Erythroblast (primary cell): ENCODE results near the gene HELZ.

Source experiments
- DNase-seq, 2 experiments: peaks; one replicate each; lab custom pipeline; 2025; lab: John Stamatoyannopoulos, UW
- GATA1 ChIP-seq: IDR thresholded peaks from 2 replicates; pipeline ENCODE4 v1.6.1; 2011; ENCODE audit warnings: low read depth, mild to moderate bottlenecking, control low read depth, low read length, moderate library complexity
- POLR2A ChIP-seq: IDR thresholded peaks from 2 replicates; pipeline ENCODE4 v1.6.1; 2011; ENCODE audit warnings: mild to moderate bottlenecking, low read length

The HELZ gene

DNA sequence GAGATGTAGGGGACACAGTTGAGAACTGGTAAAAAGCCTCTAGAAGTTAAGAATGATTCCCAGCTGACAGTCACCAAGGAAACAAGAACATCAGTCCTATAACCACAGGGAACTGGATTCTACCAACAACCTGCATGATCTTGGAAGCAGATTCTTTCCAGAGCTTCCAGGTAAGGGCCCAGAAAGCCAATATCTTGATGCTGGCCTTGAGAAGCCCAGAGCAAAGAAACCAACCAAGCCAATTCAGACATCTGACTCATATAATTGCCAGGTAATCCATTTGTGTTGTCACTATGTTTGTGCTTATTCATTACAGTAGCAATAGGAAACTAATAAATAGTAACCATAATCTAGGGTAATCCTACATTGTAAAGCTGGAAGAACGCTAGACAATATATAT is 119.1 kb downstream of the HELZ start:
- peak in 1 of 2 experiments; percentile 18 for DNase-seq
- no peak for TF ChIP-seq GATA1
- no peak for TF ChIP-seq POLR2A

DNA sequence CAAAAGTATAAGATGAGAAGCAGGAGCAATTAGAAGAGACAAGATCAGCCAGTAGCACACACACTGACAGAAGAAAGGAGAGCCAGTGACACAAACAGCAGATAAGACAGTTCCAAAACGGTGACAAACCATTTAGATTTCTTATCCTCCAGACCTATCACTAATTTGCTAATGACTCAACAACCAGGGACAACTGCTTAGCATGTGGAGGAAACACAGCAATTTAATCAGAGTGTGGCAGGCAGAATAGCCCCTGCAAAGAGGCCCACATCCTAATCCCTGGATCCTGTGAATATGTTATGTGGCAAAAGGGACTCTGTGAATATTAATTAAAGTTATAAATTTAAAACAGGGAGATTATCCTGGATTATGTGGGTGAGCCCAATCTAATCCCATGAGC is 119.6 kb downstream of the HELZ start:
- DNase-seq = peak; percentile 71 to 87
- TF ChIP-seq POLR2A (no peak), GATA1 (no peak)

DNA sequence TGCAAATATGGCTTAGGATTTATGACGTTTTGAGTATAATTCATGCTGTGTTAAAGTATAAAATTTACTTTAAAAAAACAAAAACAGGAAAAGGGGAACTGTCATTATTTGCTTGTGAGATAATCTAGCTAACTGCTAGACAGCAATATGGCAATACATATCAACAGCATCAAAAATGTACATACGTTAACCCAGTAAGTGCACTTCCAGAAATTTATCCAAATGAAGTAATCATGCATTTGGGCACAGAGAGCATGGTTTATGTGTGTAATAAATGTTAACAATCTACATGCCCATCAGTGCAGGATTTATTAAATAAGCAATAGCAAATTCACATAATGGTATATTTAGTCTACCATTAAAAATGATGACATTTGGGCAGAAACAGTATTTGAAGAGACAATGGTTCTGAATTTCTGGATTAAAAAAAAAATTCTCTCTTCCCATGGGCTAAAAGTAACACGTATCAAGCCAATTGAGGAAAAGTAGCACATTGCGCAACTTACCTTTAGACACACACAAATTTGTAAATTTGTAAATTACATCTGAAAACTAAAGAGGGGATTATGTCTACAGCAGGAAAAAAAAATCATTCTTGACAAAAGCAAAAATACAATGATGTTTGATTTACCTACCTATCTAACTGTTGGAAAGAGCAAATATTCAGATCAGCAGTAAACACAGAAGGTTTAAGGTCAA is 120.4 kb downstream of the HELZ start:
- TF ChIP-seq GATA1 (no peak), POLR2A (no peak)
- DNase-seq = no peak

DNA sequence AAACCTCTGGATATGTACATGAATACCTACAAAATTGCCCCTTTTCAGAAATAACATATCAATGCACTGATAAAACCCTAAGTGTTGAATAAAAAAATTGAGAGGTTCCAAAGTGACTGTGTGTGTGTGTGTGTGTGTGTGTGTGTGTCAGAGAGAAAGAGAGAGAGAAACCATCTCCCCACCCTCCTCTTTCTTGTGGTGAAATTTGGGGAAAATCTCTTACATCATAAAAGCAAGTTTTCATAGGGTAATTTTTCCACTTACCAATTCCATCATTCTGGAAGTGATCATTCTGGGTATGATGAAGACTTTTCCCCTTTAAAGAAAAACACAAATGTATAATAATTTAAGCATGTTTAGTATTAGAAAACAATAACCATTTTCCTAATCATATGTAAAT is 121.3 kb downstream of the HELZ start:
- DNase-seq = peak in 1 of 2 experiments; percentile 20
- TF ChIP-seq POLR2A (no peak), GATA1 (no peak)

DNA sequence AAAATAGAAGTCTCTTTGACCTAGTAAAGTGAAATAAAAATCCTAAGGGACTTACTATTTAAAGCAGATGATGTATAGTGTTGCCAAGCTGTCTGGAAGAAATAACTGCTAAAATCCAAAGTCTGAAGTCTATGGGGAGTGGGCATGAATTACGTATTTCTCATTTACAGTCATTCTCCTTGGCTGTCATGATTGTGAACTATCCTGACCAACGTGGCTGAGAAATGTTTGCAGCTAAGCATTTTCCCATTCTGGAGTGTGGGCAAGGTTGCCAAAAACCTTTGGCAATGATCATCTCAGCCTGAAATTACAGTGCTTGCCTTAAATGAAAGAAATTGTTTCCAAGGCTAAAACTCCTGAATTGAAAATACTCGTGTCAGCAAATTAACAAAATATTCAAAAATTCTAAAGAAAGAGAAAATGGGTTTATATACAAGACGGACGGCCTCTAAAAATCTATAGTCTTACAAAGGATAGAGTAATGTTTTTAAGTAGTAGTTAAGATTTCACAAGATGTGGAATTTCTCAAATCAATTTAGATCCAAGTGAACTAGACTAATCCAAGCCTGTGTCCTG is 123.6 kb downstream of the HELZ start:
- TF ChIP-seq GATA1 = no peak
- no peak for TF ChIP-seq POLR2A
- DNase-seq = no peak

DNA sequence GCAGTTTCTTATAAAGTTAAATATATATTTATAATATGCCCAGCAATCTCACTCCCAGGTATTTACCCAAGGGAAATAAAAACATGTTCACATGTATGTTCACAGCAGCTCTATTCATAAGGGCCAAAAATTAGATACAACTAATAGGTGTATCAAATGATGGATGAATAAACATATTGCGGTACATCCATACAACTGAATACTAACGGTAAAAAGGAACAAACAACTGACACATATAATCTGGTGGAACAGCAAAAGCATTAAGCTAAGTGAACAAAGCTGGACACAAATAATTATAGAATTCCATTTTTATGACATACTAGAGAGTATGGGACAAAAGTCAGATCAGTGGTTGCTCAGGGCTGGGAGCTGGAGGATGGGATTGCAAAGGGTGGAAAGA is 125.9 kb downstream of the HELZ start:
- no peak for TF ChIP-seq POLR2A
- no peak for TF ChIP-seq GATA1
- no peak for DNase-seq

DNA sequence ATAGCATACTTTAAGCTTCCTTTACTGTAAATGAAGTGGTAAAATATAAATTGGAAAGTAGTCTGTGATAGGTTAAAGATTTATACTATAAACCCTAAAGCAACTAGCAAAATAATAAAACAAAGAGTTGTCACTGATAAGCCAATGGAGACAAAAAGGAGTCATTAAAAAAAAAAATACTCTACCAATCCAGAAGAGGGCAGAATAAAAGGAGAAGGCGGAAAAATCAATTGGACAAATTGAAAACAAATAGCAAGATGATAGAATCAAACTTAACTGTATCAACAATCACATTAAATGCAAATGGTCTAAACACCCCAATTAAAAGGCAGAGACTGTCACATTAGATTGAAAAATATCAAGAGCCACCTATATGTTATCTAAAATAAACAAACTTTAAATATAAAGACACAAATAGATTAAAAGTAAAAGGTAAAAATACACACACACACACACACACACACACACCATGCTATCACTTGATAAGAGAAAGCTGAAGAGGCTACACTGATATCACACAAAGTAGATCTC is 128.9 kb downstream of the HELZ start:
- TF ChIP-seq POLR2A = no peak
- TF ChIP-seq GATA1 = no peak
- no peak for DNase-seq

DNA sequence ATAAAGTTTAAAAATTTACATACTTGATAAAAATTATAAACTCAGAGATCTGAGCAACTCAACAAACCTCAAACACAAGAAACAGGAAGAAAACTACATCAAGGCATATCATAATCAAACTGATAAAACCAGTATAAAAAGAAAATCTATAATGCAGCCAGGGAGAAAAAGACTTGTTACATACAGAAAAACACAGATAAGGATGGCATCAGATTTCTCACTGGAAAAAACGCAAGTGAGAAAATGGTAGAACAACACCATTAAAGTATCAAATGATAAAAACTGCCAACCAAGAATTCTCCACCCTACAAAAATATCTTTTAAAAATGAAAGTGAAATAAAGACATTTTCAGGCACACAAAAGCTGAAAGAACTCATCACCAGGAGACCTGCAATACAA is 129.6 kb downstream of the HELZ start:
- no peak for DNase-seq
- TF ChIP-seq GATA1 (no peak), POLR2A (no peak)

DNA sequence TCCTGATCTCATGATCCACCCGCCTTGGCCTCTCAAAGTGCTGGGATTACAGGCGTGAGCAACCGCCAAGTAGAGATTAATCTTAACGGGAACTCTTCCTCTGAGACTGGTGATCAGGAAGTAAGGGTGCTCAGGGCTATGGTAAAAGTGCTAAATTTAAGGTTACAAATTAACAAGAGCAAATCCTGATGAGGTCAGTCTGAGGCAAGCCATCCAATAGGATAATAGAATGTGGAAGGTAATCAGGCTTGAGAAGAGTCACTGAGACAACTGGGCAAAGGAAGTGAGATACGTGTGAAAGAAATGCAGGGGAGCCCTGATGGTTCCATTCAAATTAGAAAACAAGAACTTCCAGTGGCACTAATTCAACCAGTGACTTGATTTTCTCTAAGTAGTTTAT is 131.5 kb downstream of the HELZ start:
- no peak for DNase-seq
- TF ChIP-seq GATA1 (no peak), POLR2A (no peak)

DNA sequence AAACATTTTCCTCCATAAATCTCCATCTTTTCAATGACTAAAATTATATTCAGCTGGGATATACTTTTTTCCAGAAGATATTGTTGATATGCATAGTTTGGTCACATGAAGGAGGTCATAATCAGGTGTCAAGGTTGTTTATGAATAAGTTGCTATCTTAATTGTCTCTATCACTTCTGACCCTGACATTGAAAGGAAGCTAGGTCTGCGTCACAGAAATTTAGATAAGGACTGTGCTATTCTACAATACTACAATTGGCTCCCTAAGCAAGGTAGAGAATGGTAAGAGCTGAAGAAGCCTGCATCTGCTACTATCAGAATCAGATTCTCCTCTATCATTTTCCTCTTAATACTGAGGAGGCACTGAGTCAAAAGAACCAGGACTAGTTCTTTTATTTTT is 133.2 kb downstream of the HELZ start:
- TF ChIP-seq POLR2A (no peak), GATA1 (no peak)
- no peak for DNase-seq

DNA sequence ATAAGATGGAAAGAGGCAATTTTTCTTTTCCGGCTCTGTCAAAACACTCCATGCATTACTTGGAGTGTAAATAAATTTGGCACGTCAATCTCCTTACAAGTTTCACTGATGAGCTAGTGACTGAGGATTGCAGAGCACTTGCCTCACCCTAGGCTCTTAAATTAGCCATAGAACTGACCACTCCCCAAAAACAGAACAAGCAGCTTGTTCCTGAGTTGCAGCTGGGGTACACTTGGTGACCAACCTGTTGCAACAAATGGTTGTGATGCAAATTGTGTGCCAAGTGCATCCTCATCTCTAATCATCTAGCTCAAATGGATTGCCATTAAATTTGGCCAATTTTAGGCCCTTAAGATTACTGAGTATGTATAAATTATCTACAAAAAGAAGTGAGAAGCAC is 133.7 kb downstream of the HELZ start:
- TF ChIP-seq POLR2A (no peak), GATA1 (no peak)
- DNase-seq = peak in 1 of 2 experiments; percentile 30

DNA sequence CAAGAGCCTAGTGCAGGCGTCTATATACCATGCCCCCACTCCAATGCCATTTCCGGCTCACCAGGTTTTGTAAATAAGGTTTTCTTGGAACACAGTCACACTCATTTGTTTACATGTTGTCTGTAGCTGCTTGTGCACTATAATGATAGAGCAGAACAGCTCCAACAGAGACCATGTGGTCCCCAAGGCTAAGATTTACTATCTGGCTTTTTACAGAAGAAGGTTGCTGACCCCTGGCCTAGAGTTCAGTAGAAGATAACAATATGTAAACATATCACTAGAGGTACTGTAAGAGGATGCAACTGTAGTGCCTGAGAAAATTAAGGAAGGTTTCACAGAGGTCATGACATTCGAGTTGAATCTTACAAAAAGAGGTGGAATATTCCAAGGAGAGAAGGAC is 134.4 kb downstream of the HELZ start:
- peak; percentile 24 to 38 for DNase-seq
- TF ChIP-seq POLR2A (no peak), GATA1 (no peak)

DNA sequence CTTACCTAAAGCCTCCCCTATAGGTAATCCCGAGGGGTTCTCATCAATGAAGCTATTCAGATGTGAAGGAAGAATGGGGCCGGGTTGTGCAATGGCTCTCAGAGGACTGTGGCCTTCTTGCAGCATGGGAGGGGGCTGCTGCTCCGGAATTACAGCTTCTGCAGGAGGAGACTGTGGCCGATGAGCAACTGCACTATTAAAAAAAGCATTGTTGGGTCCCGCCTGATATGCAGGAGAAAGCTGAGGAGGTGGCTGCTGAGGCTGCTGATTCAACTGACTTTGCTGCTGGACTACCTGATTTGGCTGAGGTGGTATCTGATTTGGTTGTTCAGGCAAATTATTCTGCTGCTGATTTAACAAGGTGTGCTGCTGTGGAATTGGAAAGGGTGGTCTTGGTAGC is 135.9 kb downstream of the HELZ start:
- TF ChIP-seq GATA1 = no peak
- TF ChIP-seq POLR2A = no peak
- no peak for DNase-seq

DNA sequence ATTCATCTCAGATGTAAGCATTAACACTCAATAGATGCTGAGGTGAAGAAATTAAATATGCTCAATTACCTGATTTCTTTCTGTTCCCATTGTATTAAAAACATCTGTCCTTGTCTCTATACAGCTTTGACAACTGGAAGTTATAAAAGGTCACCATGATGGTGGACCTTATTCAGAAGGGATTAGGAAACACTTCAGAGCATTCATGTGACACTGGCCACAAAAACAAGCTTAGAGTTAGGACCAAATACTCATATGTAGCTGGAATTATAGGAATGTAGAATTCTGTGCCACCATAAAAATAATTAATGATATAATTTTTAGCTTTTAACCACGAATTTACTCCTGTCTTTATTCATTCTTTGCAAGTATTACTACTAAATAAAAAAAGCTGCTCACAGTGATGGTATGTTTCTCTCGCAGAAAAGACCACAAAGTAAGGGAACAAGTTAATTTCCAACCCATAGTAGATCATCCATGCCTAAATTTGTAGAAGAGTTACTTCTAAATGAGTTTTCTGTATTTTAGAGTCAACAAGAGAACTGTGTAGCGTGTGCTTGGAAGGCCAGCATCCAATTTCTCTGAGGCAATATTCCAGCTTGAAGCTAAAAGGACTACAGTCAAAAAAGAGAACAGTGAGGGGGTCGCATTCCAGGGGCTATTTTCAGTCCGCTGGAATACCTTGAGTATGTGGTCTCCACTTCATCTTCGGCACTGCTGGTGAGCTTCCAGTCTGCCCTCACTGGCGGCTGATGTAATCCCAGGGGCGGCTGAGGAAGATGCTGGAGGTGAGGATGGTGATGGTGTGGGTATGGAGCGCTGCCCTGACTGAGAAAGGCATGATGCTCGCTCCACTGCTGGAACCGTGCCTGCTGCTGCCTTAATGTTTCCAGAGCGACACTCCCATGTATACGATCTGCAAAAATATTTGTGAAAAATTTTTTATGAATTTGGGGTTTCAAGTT is 136.9 kb downstream of the HELZ start:
- TF ChIP-seq POLR2A = no peak
- no peak for TF ChIP-seq GATA1
- no peak for DNase-seq

DNA sequence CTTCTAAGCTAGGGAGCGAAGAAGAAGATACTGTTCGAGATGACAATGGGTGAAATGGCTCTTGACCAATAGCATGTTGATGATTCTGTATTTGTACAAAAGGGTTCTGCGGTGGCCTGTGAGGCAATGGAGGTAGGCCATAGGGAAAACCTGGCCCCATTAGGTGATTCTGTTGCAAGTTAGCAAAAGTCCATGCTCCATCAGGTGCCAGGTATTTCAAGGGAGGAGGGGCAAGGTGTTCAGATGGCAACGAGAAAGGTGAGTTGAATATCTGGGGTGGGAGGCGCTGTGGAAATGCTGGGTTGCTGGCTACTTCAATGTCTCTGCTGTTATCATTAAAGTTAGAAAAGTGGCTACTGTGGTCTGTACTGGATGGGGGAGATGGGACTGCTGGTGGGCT is 137.8 kb downstream of the HELZ start:
- no peak for DNase-seq
- TF ChIP-seq POLR2A (no peak), GATA1 (no peak)
